OCI-LY1 (cell line): Measurements from ENCODE around the gene IL12RB1.

Experiments
- H2AFZ ChIP-seq: fragments of 200-600 bp; sonication (generic), shearing (Covaris generic); 2 replicates; pipeline ENCODE4 v1.6.0; 2014; ENCODE audit warnings: antibody characterized with exemption, mild to moderate bottlenecking, low read length
- H3F3A ChIP-seq: fragments of 200-600 bp; sonication (generic), shearing (Covaris generic); 2 replicates; pipeline ENCODE4 v1.6.0; 2014; ENCODE audit warnings: mild to moderate bottlenecking, antibody characterized with exemption, low read length, moderate library complexity; ENCODE audit not compliant: insufficient read depth
- H3K27ac ChIP-seq: fragments of 200-600 bp; sonication (generic); 2 replicates; pipeline ENCODE4 v1.5.1; 2014; ENCODE audit warnings: low read length, mixed run types, mild to moderate bottlenecking, low read depth; ENCODE audit not compliant: poor library complexity, severe bottlenecking
- H3K27me3 ChIP-seq: fragments of 200-600 bp; sonication (generic); 2 replicates; pipeline ENCODE4 v1.6.0; 2014; ENCODE audit warnings: antibody characterized with exemption, mild to moderate bottlenecking, low read length, moderate library complexity; ENCODE audit not compliant: insufficient read depth
- H3K36me3 ChIP-seq: fragments of 200-600 bp; sonication (generic); 2 replicates; pipeline ENCODE4 v1.6.1; 2014; ENCODE audit warnings: mild to moderate bottlenecking, antibody characterized with exemption, low read length, moderate library complexity, mixed read lengths; ENCODE audit not compliant: insufficient read depth
- H3K4me1 ChIP-seq: fragments of 200-600 bp; sonication (generic); 2 replicates; pipeline ENCODE4 v1.5.1; 2014; ENCODE audit warnings: mild to moderate bottlenecking, low read length, moderate library complexity; ENCODE audit not compliant: insufficient read depth, severe bottlenecking
- H3K4me2 ChIP-seq: fragments of 200-600 bp; sonication (generic), shearing (Covaris generic); 2 replicates; pipeline ENCODE4 v1.6.1; 2014; ENCODE audit warnings: low read length
- H3K4me3 ChIP-seq: fragments of 200-600 bp; sonication (generic); 2 replicates; pipeline ENCODE4 v1.5.1; 2014; ENCODE audit warnings: low read length, low read depth, mild to moderate bottlenecking, mixed read lengths; ENCODE audit not compliant: poor library complexity, severe bottlenecking
- H3K79me2 ChIP-seq: fragments of 200-600 bp; shearing (Covaris generic); 2 replicates; pipeline ENCODE4 v1.6.1; 2016; ENCODE audit warnings: mixed run types, low read length, mixed read lengths; ENCODE audit not compliant: insufficient read depth
- H3K9ac ChIP-seq: fragments of 200-600 bp; sonication (generic), shearing (Covaris generic); 2 replicates; pipeline ENCODE4 v1.6.1; 2014; ENCODE audit warnings: mild to moderate bottlenecking, low read length, mixed read lengths
- H3K9me2 ChIP-seq: fragments of 200-600 bp; sonication (generic), shearing (Covaris generic); 2 replicates; pipeline ENCODE4 v1.6.1; 2014; ENCODE audit warnings: low read depth, mild to moderate bottlenecking, low read length, mixed read lengths
- H3K9me3 ChIP-seq: fragments of 200-600 bp; shearing (Covaris generic); 2 replicates; pipeline ENCODE4 v1.6.1; 2014; ENCODE audit warnings: low read length, mixed read lengths
- H4K20me1 ChIP-seq: fragments of 200-600 bp; sonication (generic), shearing (Covaris generic); 2 replicates; pipeline ENCODE4 v1.6.0; 2016; ENCODE audit warnings: mild to moderate bottlenecking, low read length; ENCODE audit not compliant: insufficient read depth
- CTCF ChIP-seq: fragments of 200-600 bp; sonication (generic), shearing (Covaris generic); IDR thresholded peaks from 2 replicates; pipeline ENCODE4 v1.5.1; 2017; ENCODE audit warnings: mild to moderate bottlenecking, antibody characterized with exemption, low read length, moderate library complexity, mixed read lengths
- EZH2 ChIP-seq: fragments of 200-600 bp; sonication (generic), shearing (Covaris generic); IDR thresholded peaks from 2 replicates; pipeline ENCODE4 v1.8.0; 2017; ENCODE audit warnings: borderline replicate concordance, mixed run types, mild to moderate bottlenecking, antibody characterized with exemption, low read length, moderate library complexity, mixed read lengths

The IL12RB1 gene

DNA sequence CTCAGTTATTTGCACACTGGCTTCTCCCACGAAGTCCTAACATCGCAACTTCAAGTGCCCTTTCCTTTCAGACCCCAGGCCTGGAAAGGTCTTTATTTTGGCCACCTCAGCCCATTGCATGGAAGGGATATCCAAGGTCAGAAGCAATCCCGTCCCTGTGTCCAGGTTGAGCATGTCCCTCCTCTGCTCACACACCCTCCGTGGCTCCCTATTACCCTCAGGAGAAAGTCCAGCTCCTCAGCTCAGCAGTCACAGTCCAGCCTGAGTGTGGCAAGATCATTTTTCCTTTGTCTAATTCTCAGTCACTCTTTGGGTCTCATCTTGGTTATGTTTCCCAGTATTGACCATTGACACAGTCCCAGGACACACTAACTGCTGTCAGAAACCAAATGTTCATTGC is 59.6 kb downstream of the IL12RB1 start:
- H3K79me2 ChIP-seq, result no peaks in the 10 kb centered on the region
- H4K20me1 ChIP-seq, result no peaks in the 10 kb centered on the region
- TF ChIP-seq EZH2 (no peak), CTCF (no peak)
- no peaks in the 10 kb centered on the region for H3K9me3 ChIP-seq
- no peak overlapping the region for H3K4me3 ChIP-seq
- no peak overlapping the region for H3K4me2 ChIP-seq
- no peak overlapping the region for H3K27ac ChIP-seq
- H2AFZ ChIP-seq, result no peak overlapping the region
- no peak overlapping the region for H3K9ac ChIP-seq
- H3K4me1 ChIP-seq, result peaks cover 50% of the 10 kb centered on the region
- no peaks in the 10 kb centered on the region for H3K27me3 ChIP-seq
- H3F3A ChIP-seq, result no peaks in the 10 kb centered on the region; the same call in 1 of the 2 replicates
- H3K9me2 ChIP-seq, result no peaks in the 10 kb centered on the region
- H3K36me3 ChIP-seq, result no peaks in the 10 kb centered on the region

DNA sequence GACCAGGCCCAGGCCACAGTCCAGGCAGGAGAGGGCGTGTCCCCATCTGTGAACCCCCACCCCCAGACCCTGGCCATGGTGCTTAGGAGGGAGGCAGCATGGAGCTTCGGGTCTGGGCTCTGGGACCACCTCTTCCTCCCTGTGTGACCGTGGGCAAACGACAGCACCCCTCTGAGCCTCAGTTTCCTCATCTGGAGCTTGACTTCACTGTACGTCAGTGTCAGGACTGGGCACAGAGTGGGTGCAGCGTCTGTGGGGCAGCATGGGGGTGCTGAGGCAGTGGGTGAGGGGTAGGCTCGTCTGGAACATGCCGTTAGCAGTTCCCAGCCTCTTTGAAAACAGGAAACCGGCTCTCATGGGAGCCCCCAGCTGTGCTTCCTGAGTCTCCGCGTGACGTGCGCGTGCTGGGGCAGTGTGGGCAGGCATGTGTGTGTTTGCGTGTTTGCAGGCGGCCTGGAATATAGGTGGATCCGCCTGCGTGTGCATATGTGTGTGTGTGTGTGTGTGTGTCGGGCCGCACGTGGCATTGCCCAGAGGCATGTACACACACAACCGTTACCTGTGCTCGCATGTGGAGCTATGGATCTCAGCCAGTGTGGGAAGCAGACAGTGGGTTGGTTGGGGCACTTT is 63.0 kb downstream of the IL12RB1 start:
- Histone ChIP-seq H3F3A (no peaks in the 10 kb centered on the region; the same call in 1 of the 2 replicates), H3K4me1 (peaks cover 39% of the 10 kb centered on the region), H3K79me2 (no peaks in the 10 kb centered on the region), H3K36me3 (no peaks in the 10 kb centered on the region), H3K9me2 (no peaks in the 10 kb centered on the region), H2AFZ (no peak overlapping the region), H3K4me3 (peak overlapping the region; percentile 73), H3K9ac (peak overlapping the region; percentile 72), H3K27ac (peak overlapping the region; percentile 92), H3K27me3 (no peaks in the 10 kb centered on the region), H3K4me2 (peak overlapping the region; percentile 86), H3K9me3 (no peaks in the 10 kb centered on the region), H4K20me1 (no peaks in the 10 kb centered on the region)
- TF ChIP-seq EZH2 (no peak), CTCF (no peak)

GRCh38 chr19:18021121-18021755 is 65.5 kb downstream of the IL12RB1 start:
- H3K27me3 ChIP-seq, result no peaks in the 10 kb centered on the region
- H3K36me3 ChIP-seq, result no peaks in the 10 kb centered on the region
- no peaks in the 10 kb centered on the region for H3F3A ChIP-seq
- peaks cover 44% of the 10 kb centered on the region for H3K4me1 ChIP-seq
- TF ChIP-seq CTCF (no peak), EZH2 (no peak)
- H3K79me2 ChIP-seq, result no peaks in the 10 kb centered on the region
- H3K4me2 ChIP-seq, result peak overlapping the region; percentile 86
- no peaks in the 10 kb centered on the region for H3K9me3 ChIP-seq
- H3K27ac ChIP-seq, result peak overlapping the region; percentile 92
- peak overlapping the region; percentile 88 for H3K9ac ChIP-seq
- no peaks in the 10 kb centered on the region for H3K9me2 ChIP-seq
- H4K20me1 ChIP-seq, result no peaks in the 10 kb centered on the region
- H2AFZ ChIP-seq, result no peak overlapping the region
- H3K4me3 ChIP-seq, result peak overlapping the region; percentile 73
